Cardiac septum (tissue), 1 donor: ENCODE data around the gene PSMC5. TPM values are rescaled to one million over a fixed set of nuclear protein-coding genes. Genes with fewer than 3 reads are reported as not detected.
"Not testable (repeated sequence)": the region's sequence is repeated elsewhere in the genome, so short reads cannot be mapped to it uniquely, and the experiment has no call there.

Experiments used
- DNase-seq: peaks from one replicate; pipeline ENCODE4 v3.0.0-alpha.2; 2020; ENCODE audit warnings: low spot score
- intact Hi-C: fragments of 100-400 bp; cut with DNase I; formaldehyde crosslinking; loops from one replicate; pipeline ENCODE4 v1.14.0; 2022
- total RNA-seq: library from RNA; stranded (reverse); fragmentation: NEBNext Ultra II Directional; extraction: Animal tissue kit (Norgen Biotek cat#: 25700); gene quantifications from one replicate; pipeline ENCODE4 v1.2.1, GENCODE V29; 2021
- donor health status: DM: no; HTN: no; CAD: no.

The PSMC5 gene
- total RNA-seq, 1 donor from 2014 or later, result 109 TPM

DNA sequence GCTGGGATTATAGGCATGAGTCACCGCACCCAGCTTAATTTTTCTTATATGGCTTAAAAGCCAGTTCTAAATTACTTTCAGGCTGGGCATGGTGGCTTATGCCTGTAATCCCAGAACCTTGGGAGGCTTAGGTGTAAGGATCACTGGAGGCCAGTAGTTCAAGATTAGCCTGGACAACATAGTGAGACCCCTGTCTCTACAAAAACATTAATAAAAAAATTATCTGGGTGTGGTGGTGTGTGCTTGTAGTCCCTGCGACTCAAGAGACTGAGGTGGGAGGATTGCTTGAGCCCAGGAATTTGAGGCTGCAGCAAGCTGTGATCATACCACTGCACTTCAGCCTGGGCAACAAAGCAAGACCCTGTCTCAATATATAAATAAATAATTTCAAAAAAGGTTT is 26.0 kb downstream of the PSMC5 start:
- DNase-seq, result no peak
- intact Hi-C loops, result no loop called here

- intact Hi-C loops, result no loop called here
Measured at GRCh38 chr17:63854709-63855108, 27.5 kb downstream of the PSMC5 start.

GRCh38 chr17:63855185-63855584 is 28.0 kb downstream of the PSMC5 start:
- no peak for DNase-seq

More at GRCh38 chr17:63854709-63855108, 27.5 kb downstream of the PSMC5 start:
- DNase-seq, result no peak

DNA sequence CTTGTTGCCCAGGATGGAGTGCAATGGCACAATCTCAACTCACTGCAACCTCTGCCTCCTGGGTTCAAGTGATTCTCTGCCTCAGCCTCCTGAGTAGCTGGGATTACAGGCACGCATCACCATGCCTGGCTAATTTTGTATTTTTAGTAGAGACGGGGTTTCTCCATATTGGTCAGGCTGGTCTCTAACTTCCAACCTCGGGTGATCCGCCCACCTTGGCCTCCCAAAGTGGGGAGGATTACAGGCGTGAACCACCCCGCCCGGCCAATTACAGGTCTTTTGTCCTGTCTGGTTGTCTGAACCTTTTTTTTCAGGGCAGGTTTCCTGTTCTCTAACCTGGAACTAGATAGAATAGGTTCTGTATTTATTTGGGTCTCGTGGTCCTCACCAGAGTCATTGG is 29.2 kb downstream of the PSMC5 start:
- intact Hi-C loops, DNase-seq: not testable (repeated sequence)

More at GRCh38 chr17:63855185-63855584, 28.0 kb downstream of the PSMC5 start:
- intact Hi-C loops, result no loop called here

DNA sequence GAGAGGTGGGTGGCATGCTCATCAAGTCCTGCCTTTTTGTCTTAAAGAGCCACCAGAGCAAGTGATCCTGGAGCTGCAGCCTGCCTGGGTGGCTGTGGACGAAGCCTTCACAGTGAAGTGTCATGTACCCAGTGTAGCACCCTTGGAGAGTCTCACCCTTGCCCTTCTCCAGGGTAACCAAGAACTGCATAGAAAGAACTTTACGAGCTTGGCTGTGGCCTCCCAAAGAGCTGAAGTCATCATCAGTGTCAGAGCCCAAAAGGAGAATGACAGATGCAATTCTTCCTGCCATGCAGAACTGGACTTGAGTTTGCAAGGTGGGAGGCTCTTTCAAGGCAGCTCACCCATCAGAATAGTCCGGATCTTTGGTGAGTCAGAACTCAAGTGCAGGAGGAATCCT is 32.0 kb downstream of the PSMC5 start:
- DNase-seq, result no peak
- intact Hi-C loops, result no loop called here

DNA sequence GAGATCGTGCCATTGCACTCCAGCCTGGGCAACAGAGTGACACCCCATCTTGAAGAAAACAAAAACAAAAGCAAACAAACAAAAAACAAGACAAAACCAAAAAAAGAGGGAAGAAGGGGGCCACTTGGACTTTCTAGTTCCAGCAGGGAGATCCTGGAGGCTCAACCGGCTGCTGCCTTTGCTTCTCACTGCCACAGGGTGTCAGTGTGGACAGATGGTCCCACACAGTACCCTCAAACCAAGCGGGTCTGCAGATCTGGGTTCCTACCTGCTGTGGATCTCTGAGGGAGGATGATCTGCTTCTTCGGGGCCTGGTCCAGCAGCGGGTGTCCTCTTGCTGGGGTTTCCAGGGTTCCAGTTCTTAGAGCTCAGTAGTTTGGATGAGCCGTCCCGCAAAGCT is 39.4 kb downstream of the PSMC5 start:
- DNase-seq, intact Hi-C loops: not testable (repeated sequence)

DNA sequence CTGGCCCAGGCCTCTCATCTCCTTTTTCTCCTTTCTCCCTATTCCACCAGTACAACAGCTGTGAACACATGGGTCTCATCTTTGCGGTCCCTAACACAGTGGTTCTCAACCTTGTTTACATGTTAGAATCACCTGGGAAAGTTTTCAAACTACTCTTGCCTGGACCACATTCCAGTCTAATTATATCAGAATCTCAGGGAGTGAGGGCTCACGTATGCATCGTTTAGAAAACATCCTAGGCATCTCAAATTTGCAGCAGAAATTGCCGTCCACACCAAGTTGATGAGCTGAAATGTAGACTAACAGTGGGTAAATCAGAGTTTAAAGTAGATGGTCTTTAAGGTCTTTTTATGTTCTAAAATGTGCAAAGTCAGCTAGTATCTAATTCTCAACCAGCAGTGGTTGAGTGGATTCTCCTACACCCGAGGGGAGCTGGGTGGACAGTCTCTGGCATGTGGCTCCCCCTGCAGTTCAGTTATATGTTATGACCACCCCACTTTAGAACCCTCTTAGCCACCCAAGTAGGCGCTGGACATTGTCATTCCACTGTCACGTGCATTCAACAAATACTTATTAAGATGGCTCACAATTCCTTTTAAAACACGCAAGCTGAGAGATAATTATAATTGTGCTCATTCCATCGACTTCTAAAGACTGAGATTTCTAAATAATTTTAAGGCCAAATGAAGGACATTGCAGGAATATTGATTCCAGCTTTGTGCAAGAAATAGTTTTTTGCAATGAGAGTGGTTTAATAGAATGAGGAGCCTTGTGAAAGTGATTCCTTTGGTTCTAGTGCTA is 42.5 kb downstream of the PSMC5 start:
- DNase-seq, intact Hi-C loops: not testable (repeated sequence)

DNA sequence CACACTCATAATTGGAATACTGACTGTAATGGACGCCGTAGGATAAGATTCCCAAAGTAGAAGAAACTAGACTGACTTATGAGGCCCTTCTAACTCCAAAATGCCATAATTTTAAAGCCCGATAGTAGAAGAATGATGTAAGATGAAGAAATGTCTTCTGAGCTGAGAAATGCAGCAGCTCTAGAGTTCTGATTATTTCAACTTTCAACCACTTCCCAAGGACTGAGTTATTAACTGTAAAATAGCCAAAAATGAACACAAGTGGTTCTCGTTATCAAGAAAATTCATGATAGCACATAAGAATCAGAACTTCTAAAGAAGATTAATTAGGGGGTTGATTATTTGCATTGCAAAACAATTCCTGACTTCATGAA is 43.0 kb downstream of the PSMC5 start:
- intact Hi-C loops, result not testable (repeated sequence)

GRCh38 chr17:63871646-63872365 is 44.6 kb downstream of the PSMC5 start:
- DNase-seq, intact Hi-C loops: not testable (repeated sequence)

More for the DNA sequence above, 43.0 kb downstream of the PSMC5 start:
- DNase-seq, result not testable (repeated sequence)

DNA sequence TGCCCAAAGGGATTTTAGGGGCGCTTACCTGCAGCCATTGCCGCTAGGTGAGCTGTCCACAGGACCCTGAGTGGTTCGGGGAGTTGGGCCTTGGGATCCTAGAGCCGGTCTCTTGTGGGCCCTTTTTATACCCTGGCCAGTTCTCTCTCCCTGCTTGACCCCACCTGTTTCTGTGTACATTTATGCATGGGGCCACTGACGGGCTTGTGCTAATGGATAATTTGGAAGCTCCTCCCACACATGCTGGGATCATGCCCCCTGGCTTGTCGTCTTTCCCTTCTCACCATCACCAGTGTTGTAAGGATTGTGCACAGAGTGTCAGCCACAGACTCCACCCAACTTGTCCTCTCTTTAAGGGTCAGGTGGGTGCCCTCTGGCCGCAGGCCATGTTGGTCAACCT is 46.3 kb downstream of the PSMC5 start, which contains the start of gene CSH2:
Gene CSH2, minus strand, starts transcription at position 101 of the 400 bp plus-strand sequence. Its CDS starts 63 bp downstream, at position 38.
- intact Hi-C loops, DNase-seq: not testable (repeated sequence)

- intact Hi-C loops, result not testable (repeated sequence)
Measured at GRCh38 chr17:63874061-63874626, 46.9 kb downstream of the PSMC5 start.

GRCh38 chr17:63874693-63875092 is 47.5 kb downstream of the PSMC5 start:
- intact Hi-C loops, DNase-seq: not testable (repeated sequence)

More at GRCh38 chr17:63874061-63874626, 46.9 kb downstream of the PSMC5 start:
- not testable (repeated sequence) for DNase-seq

GRCh38 chr17:63878413-63878812 is 51.2 kb downstream of the PSMC5 start:
- not testable (repeated sequence) for DNase-seq

GRCh38 chr17:63880706-63881105 is 53.5 kb downstream of the PSMC5 start:
- intact Hi-C loops, result no loop called here
- DNase-seq, result no peak

More at GRCh38 chr17:63878413-63878812, 51.2 kb downstream of the PSMC5 start:
- intact Hi-C loops, result not testable (repeated sequence)

DNA sequence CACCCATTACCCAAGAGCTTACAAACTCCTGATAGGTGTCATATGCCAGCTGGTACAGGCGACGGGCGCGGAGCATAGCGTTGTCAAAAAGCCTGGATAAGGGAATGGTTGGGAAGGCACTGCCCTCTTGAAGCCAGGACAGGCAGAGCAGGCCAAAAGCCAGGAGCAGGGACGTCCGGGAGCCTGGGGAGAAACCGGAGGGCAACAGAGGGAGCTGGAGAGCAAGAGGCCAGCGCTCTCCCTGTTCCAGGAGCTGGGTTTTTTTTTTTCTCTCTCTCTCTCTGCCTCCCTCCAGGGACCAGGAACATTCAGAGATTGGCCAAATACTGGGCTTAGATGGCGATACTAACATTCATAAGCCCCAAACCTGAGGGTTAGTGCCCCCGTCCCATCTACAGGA is 54.1 kb downstream of the PSMC5 start:
- DNase-seq, result not testable (repeated sequence)

More for the DNA sequence above, 54.1 kb downstream of the PSMC5 start:
- intact Hi-C loops, result not testable (repeated sequence)

Other genes with a start within 250 kb of the PSMC5 start
- 39.4 TPM for gene TACO1, start 226.5 kb upstream of the PSMC5 start, total RNA-seq
- gene MAP3K3, start 205.0 kb upstream of the PSMC5 start, total RNA-seq, result 101 TPM
- 7.5 TPM for gene LIMD2, start 127.3 kb upstream of the PSMC5 start, total RNA-seq
- 20.4 TPM for gene STRADA, start 85.6 kb upstream of the PSMC5 start, total RNA-seq
- 78.7 TPM for gene CCDC47, start 53.8 kb upstream of the PSMC5 start, total RNA-seq
- 66.1 TPM for gene DDX42, start 53.3 kb upstream of the PSMC5 start, total RNA-seq
- 29.9 TPM for gene FTSJ3, start 232 bp downstream of the PSMC5 start, total RNA-seq
- gene SMARCD2, start 15.3 kb downstream of the PSMC5 start, total RNA-seq, result 18.8 TPM
- not detected for gene CSH2, start 46.2 kb downstream of the PSMC5 start, total RNA-seq
- not detected for gene GH2, start 54.5 kb downstream of the PSMC5 start, total RNA-seq
- not detected for gene CSH1, start 69.1 kb downstream of the PSMC5 start, total RNA-seq
- gene CSHL1, start 83.8 kb downstream of the PSMC5 start, total RNA-seq, result not detected
- gene GH1, start 91.4 kb downstream of the PSMC5 start, total RNA-seq, result not detected
- 2.7 TPM for gene CD79B, start 104.9 kb downstream of the PSMC5 start, total RNA-seq
- gene SCN4A, start 145.5 kb downstream of the PSMC5 start, total RNA-seq, result 0.22 TPM
- 0.51 TPM for gene PRR29, start 170.9 kb downstream of the PSMC5 start, total RNA-seq
- 22.0 TPM for gene ICAM2, start 193.2 kb downstream of the PSMC5 start, total RNA-seq